Neural progenitor cell (in vitro differentiated cells): ENCODE measurements around the gene MMP20. TPM values are rescaled to one million over a fixed set of nuclear protein-coding genes. Genes with fewer than 3 reads are reported as not detected.

Experiments
- DNase-seq: peaks from one replicate; pipeline ENCODE4 v3.0.0-alpha.2; 2016; ENCODE audit warnings: low spot score
- H2AFZ ChIP-seq: fragments of 200-600 bp; sonication (generic); replicated peaks from 2 replicates; pipeline ENCODE4 v1.6.1; 2016; ENCODE audit warnings: antibody characterized with exemption
- H3F3A ChIP-seq: fragments of 200-600 bp; sonication (generic); 2 replicates; pipeline ENCODE4 v1.6.1; 2016; ENCODE audit warnings: antibody characterized with exemption, low read depth
- H3K27ac ChIP-seq: fragments of 200-600 bp; sonication (generic); 2 replicates; pipeline ENCODE4 v1.5.1; 2016; ENCODE audit warnings: mild to moderate bottlenecking
- H3K27me3 ChIP-seq: fragments of 200-600 bp; sonication (generic); 2 replicates; pipeline ENCODE4 v1.6.1; 2016; ENCODE audit warnings: mild to moderate bottlenecking, moderate library complexity
- H3K36me3 ChIP-seq: fragments of 200-600 bp; sonication (generic); 2 replicates; pipeline ENCODE4 v1.5.1; 2016
- H3K4me1 ChIP-seq: fragments of 200-600 bp; sonication (generic); 2 replicates; pipeline ENCODE4 v1.6.1; 2016; ENCODE audit warnings: mixed run types
- H3K4me2 ChIP-seq: fragments of 200-600 bp; sonication (generic); 2 replicates; pipeline ENCODE4 v1.6.1; 2016
- H3K4me3 ChIP-seq: fragments of 200-600 bp; sonication (generic); 2 replicates; pipeline ENCODE4 v1.5.1; 2016
- H3K79me2 ChIP-seq: fragments of 200-600 bp; sonication (generic); 2 replicates; pipeline ENCODE4 v1.6.1; 2016; ENCODE audit warnings: low read depth
- H3K9ac ChIP-seq: fragments of 200-600 bp; sonication (generic); 2 replicates; pipeline ENCODE4 v1.6.1; 2016
- H3K9me3 ChIP-seq: fragments of 200-600 bp; sonication (generic); 2 replicates; pipeline ENCODE4 v1.5.1; 2016; ENCODE audit warnings: low read depth
- H4K20me1 ChIP-seq: fragments of 200-600 bp; sonication (generic); 2 replicates; pipeline ENCODE4 v1.6.1; 2016; ENCODE audit warnings: low read depth
- H3K27ac Mint-ChIP-seq: 3 replicates; pipeline ENCODE4 v1.8.0; 2021; ENCODE audit warnings: mixed read lengths
- H3K27me3 Mint-ChIP-seq: 2 replicates; pipeline ENCODE4 v1.8.0; 2022; ENCODE audit warnings: low read depth, mild to moderate bottlenecking, inconsistent platforms, moderate library complexity, mixed read lengths; ENCODE audit not compliant: insufficient read depth
- H3K36me3 Mint-ChIP-seq: 3 replicates; pipeline ENCODE4 v1.8.0; 2021; ENCODE audit warnings: mixed read lengths
- H3K4me1 Mint-ChIP-seq: 3 replicates; pipeline ENCODE4 v1.8.0; 2021; ENCODE audit warnings: mixed read lengths
- H3K4me3 Mint-ChIP-seq: 3 replicates; pipeline ENCODE4 v1.8.0; 2021; ENCODE audit warnings: mild to moderate bottlenecking, moderate library complexity, mixed read lengths
- H3K9me3 Mint-ChIP-seq: 3 replicates; pipeline ENCODE4 v1.8.0; 2020; ENCODE audit warnings: mixed read lengths
- EZH2 ChIP-seq: fragments of 200-600 bp; sonication (generic); IDR thresholded peaks from 2 replicates; pipeline ENCODE4 v1.6.1; 2017; ENCODE audit warnings: antibody characterized with exemption, mild to moderate bottlenecking, moderate library complexity
- EZH2phosphoT487 ChIP-seq: fragments of 200-600 bp; sonication (generic); IDR thresholded peaks from 2 replicates; pipeline ENCODE4 v1.6.1; 2017; ENCODE audit warnings: antibody characterized with exemption
- total RNA-seq: library from RNA; depleted of rRNA; stranded (reverse); fragments of >200 nt; gene quantifications from 2 replicates; pipeline ENCODE4 v1.2.3, GENCODE V29; 2015; ENCODE audit warnings: low replicate concordance
- TF ChIP-seq, protein P1 (sequence below): fragments of 200-600 bp; sonication (generic); IDR thresholded peaks from 2 replicates; pipeline ENCODE4 v1.5.1; 2017; ENCODE audit warnings: antibody characterized with exemption, mild to moderate bottlenecking

Gene MMP20
- total RNA-seq, 1 donor from 2014 or later, result not detected

DNA sequence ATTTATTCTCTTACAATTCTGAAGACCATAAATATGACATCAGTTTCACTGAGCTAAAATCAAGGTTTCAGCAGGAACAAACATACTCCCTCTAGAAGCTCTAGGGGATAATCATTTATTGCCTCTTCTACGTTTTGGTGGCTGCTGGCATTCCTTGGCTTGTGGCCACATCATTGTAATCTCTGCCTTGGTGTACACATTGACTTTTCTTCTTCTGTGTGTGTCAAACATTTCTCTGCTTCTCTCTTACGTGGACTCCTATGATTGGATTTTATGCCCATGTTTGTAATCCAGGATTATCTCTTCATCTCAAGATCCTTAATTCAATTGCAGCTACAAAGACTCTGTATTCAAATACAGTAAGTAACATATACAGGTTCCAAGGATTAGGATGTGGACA is 30.4 kb upstream of the MMP20 start:
- H3F3A ChIP-seq, result peaks cover 3% of the 10 kb centered on the region
- no peaks in the 10 kb centered on the region for H3K9me3 ChIP-seq
- no peak overlapping the region for H3K9ac ChIP-seq
- H3K4me1 ChIP-seq, result no peaks in the 10 kb centered on the region
- Mint-ChIP-seq H3K9me3 (no peaks in the 10 kb centered on the region), H3K36me3 (no peaks in the 10 kb centered on the region), H3K27ac (no peak overlapping the region), H3K4me1 (no peaks in the 10 kb centered on the region), H3K27me3 (peaks cover 2% of the 10 kb centered on the region), H3K4me3 (no peak overlapping the region)
- DNase-seq, result no peak
- no peaks in the 10 kb centered on the region for H3K79me2 ChIP-seq
- no peaks in the 10 kb centered on the region for H3K27me3 ChIP-seq
- H3K4me2 ChIP-seq, result no peak overlapping the region
- TF ChIP-seq, protein P1, sequence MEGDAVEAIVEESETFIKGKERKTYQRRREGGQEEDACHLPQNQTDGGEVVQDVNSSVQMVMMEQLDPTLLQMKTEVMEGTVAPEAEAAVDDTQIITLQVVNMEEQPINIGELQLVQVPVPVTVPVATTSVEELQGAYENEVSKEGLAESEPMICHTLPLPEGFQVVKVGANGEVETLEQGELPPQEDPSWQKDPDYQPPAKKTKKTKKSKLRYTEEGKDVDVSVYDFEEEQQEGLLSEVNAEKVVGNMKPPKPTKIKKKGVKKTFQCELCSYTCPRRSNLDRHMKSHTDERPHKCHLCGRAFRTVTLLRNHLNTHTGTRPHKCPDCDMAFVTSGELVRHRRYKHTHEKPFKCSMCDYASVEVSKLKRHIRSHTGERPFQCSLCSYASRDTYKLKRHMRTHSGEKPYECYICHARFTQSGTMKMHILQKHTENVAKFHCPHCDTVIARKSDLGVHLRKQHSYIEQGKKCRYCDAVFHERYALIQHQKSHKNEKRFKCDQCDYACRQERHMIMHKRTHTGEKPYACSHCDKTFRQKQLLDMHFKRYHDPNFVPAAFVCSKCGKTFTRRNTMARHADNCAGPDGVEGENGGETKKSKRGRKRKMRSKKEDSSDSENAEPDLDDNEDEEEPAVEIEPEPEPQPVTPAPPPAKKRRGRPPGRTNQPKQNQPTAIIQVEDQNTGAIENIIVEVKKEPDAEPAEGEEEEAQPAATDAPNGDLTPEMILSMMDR, result no peak
- TF ChIP-seq EZH2, result no peak
- TF ChIP-seq EZH2phosphoT487, result no peak
- no peaks in the 10 kb centered on the region for H4K20me1 ChIP-seq
- H2AFZ ChIP-seq, result no peak overlapping the region
- H3K36me3 ChIP-seq, result no peaks in the 10 kb centered on the region
- no peak overlapping the region for H3K27ac ChIP-seq
- H3K4me3 ChIP-seq, result no peak overlapping the region

DNA sequence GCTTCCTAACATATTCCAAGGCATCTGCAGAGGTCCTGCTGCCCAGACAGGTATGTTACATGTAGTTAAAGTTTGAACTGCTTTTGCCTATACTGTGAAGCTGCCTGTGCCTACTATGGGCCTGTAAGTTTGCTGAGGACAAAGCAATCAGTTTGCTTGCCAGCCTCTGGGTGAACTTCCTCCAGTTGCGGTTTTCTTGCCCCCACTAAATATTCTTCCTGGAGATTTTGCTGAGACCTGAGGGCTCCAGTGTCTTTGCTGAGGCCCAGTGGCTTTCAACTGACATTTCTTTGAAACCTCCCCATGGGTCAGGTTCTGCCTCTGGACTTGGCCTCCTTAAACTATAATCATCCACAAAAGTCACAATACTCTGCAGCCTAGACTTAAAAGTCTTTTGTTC is 29.6 kb upstream of the MMP20 start:
- no peak overlapping the region for H3K4me2 ChIP-seq
- H3K27ac Mint-ChIP-seq, result no peak overlapping the region
- H3K9me3 Mint-ChIP-seq, result no peaks in the 10 kb centered on the region
- H3K36me3 Mint-ChIP-seq, result no peaks in the 10 kb centered on the region
- no peak overlapping the region for H3K9ac ChIP-seq
- H3K4me3 Mint-ChIP-seq, result no peak overlapping the region
- no peaks in the 10 kb centered on the region for H3K4me1 ChIP-seq
- H3K4me1 Mint-ChIP-seq, result no peaks in the 10 kb centered on the region
- no peak overlapping the region for H2AFZ ChIP-seq
- no peaks in the 10 kb centered on the region for H3K79me2 ChIP-seq
- DNase-seq, result no peak
- no peaks in the 10 kb centered on the region for H3K27me3 ChIP-seq
- peaks cover 3% of the 10 kb centered on the region for H3F3A ChIP-seq
- no peak overlapping the region for H3K27ac ChIP-seq
- H4K20me1 ChIP-seq, result no peaks in the 10 kb centered on the region
- no peak overlapping the region for H3K4me3 ChIP-seq
- no peaks in the 10 kb centered on the region for H3K9me3 ChIP-seq
- H3K36me3 ChIP-seq, result no peaks in the 10 kb centered on the region
- H3K27me3 Mint-ChIP-seq, result peaks cover 3% of the 10 kb centered on the region
- TF ChIP-seq EZH2phosphoT487 (no peak), EZH2 (no peak)
- TF ChIP-seq, protein P1, result no peak

DNA sequence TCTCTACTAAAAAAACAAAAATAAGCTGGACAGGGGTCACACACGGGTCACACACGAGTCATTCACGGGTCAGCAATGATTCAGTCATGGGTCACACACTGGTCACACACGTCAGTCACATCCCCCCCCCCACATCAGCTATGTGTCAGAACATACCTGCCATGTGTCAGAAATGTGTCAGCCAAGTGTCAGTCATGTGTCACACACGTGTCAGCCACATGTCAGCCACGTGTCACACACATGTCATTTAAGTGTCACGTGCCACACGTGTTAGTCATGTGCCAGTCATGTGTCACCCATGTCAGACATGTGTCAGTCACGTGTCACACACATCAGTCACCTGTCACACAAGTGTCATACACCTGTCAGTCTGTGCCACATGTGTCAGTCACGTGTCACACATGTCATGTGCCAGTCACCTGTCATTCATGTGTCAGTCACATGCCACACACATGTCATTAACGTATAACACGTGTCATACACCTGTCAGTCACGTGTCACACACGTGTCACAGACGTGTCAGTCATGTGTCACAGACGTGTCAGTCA is 28.7 kb upstream of the MMP20 start:
- H3K27me3 ChIP-seq, result no peaks in the 10 kb centered on the region
- DNase-seq, result no peak
- H3K4me2 ChIP-seq, result no peak overlapping the region
- TF ChIP-seq EZH2phosphoT487 (no peak), EZH2 (no peak)
- TF ChIP-seq, protein P1, result no peak
- peaks cover 3% of the 10 kb centered on the region for H3K27me3 Mint-ChIP-seq
- no peaks in the 10 kb centered on the region for H3K4me1 ChIP-seq
- H3F3A ChIP-seq, result peaks cover 3% of the 10 kb centered on the region
- H3K79me2 ChIP-seq, result no peaks in the 10 kb centered on the region
- no peaks in the 10 kb centered on the region for H3K36me3 ChIP-seq
- no peak overlapping the region for H2AFZ ChIP-seq
- no peaks in the 10 kb centered on the region for H3K36me3 Mint-ChIP-seq
- H3K27ac Mint-ChIP-seq, result no peak overlapping the region
- H3K9ac ChIP-seq, result no peak overlapping the region
- no peak overlapping the region for H3K4me3 ChIP-seq
- H4K20me1 ChIP-seq, result no peaks in the 10 kb centered on the region
- no peaks in the 10 kb centered on the region for H3K4me1 Mint-ChIP-seq
- H3K9me3 ChIP-seq, result no peaks in the 10 kb centered on the region
- no peaks in the 10 kb centered on the region for H3K9me3 Mint-ChIP-seq
- no peak overlapping the region for H3K4me3 Mint-ChIP-seq
- H3K27ac ChIP-seq, result no peak overlapping the region
